ENCODE results near the gene ALK.

The ALK gene

GRCh38 chr2:29372185-29372584 lies 549.2 kb downstream of the ALK start:
- Histone ChIP-seq H3K4me1 (ENCODE audit: low read depth, poor library complexity, severe bottlenecking) (no peaks in the 10 kb centered on the region), H4K20me1 (ENCODE audit: insufficient read depth) (no peaks in the 10 kb centered on the region), H3K79me2 (ENCODE audit: insufficient read depth, low read depth) (no peaks in the 10 kb centered on the region), H3K27me3 (ENCODE audit: insufficient read depth, low read depth) (no peaks in the 10 kb centered on the region), H3K4me2 (no peak overlapping the region), H3K36me3 (ENCODE audit: insufficient read depth) (no peaks in the 10 kb centered on the region), H3K9ac (no peak overlapping the region), H2AFZ (ENCODE audit: low read depth) (no peak overlapping the region), H3K4me3 (IDR thresholded peaks at IDR 0.05; ENCODE audit: insufficient read depth, low read depth, low read length) (no peak overlapping the region), H3K27ac (no peak overlapping the region)
- TF ChIP-seq CTCF (conservative IDR thresholded peaks at IDR 0.05; ENCODE audit: low read depth, low read length) = no peak

- TF ChIP-seq CTCF (conservative IDR thresholded peaks at IDR 0.05; ENCODE audit: low read depth, low read length) = no peak
- Histone ChIP-seq H3K4me3 (IDR thresholded peaks at IDR 0.05; ENCODE audit: insufficient read depth, low read depth, low read length) (no peak overlapping the region), H3K36me3 (ENCODE audit: insufficient read depth) (no peaks in the 10 kb centered on the region), H3K9ac (no peak overlapping the region), H3K4me1 (ENCODE audit: low read depth, poor library complexity, severe bottlenecking) (no peaks in the 10 kb centered on the region), H4K20me1 (ENCODE audit: insufficient read depth) (no peaks in the 10 kb centered on the region), H2AFZ (ENCODE audit: low read depth) (no peak overlapping the region), H3K4me2 (no peak overlapping the region), H3K27me3 (ENCODE audit: insufficient read depth, low read depth) (no peaks in the 10 kb centered on the region), H3K27ac (no peak overlapping the region), H3K79me2 (ENCODE audit: insufficient read depth, low read depth) (no peaks in the 10 kb centered on the region)
These were observed 550.7 kb downstream of the ALK start for GRCh38 chr2:29370581-29371125.

- H3K4me3 ChIP-seq (IDR thresholded peaks at IDR 0.05; ENCODE audit: insufficient read depth, low read depth, low read length) = no peak overlapping the region
- no peak overlapping the region for H3K9ac ChIP-seq
- H3K79me2 ChIP-seq (ENCODE audit: insufficient read depth, low read depth) = no peaks in the 10 kb centered on the region
- TF ChIP-seq CTCF (conservative IDR thresholded peaks at IDR 0.05; ENCODE audit: low read depth, low read length) = no peak
- H3K27me3 ChIP-seq (ENCODE audit: insufficient read depth, low read depth) = no peaks in the 10 kb centered on the region
- no peaks in the 10 kb centered on the region for H3K4me1 ChIP-seq (ENCODE audit: low read depth, poor library complexity, severe bottlenecking)
- no peaks in the 10 kb centered on the region for H4K20me1 ChIP-seq (ENCODE audit: insufficient read depth)
- H3K27ac ChIP-seq = no peak overlapping the region
- H3K4me2 ChIP-seq = no peak overlapping the region
- no peaks in the 10 kb centered on the region for H3K36me3 ChIP-seq (ENCODE audit: insufficient read depth)
- no peak overlapping the region for H2AFZ ChIP-seq (ENCODE audit: low read depth)
These were observed 551.2 kb downstream of the ALK start for GRCh38 chr2:29370173-29370572.

- no peak overlapping the region for H3K4me2 ChIP-seq
- H3K27me3 ChIP-seq (ENCODE audit: insufficient read depth, low read depth) = no peaks in the 10 kb centered on the region
- no peaks in the 10 kb centered on the region for H3K36me3 ChIP-seq (ENCODE audit: insufficient read depth)
- no peak overlapping the region for H3K4me3 ChIP-seq (IDR thresholded peaks at IDR 0.05; ENCODE audit: insufficient read depth, low read depth, low read length)
- H2AFZ ChIP-seq (ENCODE audit: low read depth) = no peak overlapping the region
- no peak overlapping the region for H3K9ac ChIP-seq
- H3K79me2 ChIP-seq (ENCODE audit: insufficient read depth, low read depth) = no peaks in the 10 kb centered on the region
- TF ChIP-seq CTCF (conservative IDR thresholded peaks at IDR 0.05; ENCODE audit: low read depth, low read length) = no peak
- H3K4me1 ChIP-seq (ENCODE audit: low read depth, poor library complexity, severe bottlenecking) = no peaks in the 10 kb centered on the region
- H3K27ac ChIP-seq = no peak overlapping the region
- no peaks in the 10 kb centered on the region for H4K20me1 ChIP-seq (ENCODE audit: insufficient read depth)
These were observed 552.7 kb downstream of the ALK start for GRCh38 chr2:29368659-29369040.
